IMR-90 (cell line): Measurements from ENCODE around the gene ATP13A1. TPM values are rescaled to one million over a fixed set of nuclear protein-coding genes. Genes with fewer than 3 reads are reported as not detected.

Experiments used
- ATAC-seq: fragments of 200-7000 bp; cut with Tn5 transposase; 2 replicates; pipeline ENCODE4 v1.9.1; 2020; ENCODE audit warnings: low read depth, mild to moderate bottlenecking, moderate library complexity
- BruUV-seq: library from RNA; stranded (reverse); fragments of 400-500 nt; replicated peaks from 2 replicates; lab custom pipeline; 2021; lab: Mats Ljungman, UMichigan
- CTCF ChIA-PET: fragments of 300-600 bp; formaldehyde crosslinking; extraction: SDS; loops from one replicate; lab custom pipeline; 2021; ENCODE audit warnings: antibody characterized with exemption; lab: Yijun Ruan, JAX
- POLR2A ChIA-PET: fragments of 300-600 bp; sonication (Branson Sonifier 250); formaldehyde crosslinking; loops from one replicate; lab custom pipeline; 2022; ENCODE audit warnings: antibody characterized with exemption; ENCODE audit not compliant: unreplicated experiment; lab: Charles Lee
- DNase-seq: peaks from one replicate; pipeline ENCODE4 v3.0.0; 2013
- H2AFZ ChIP-seq: replicated peaks from 2 replicates; pipeline ENCODE3; 2013; ENCODE audit warnings: low read length, mild to moderate bottlenecking; ENCODE audit not compliant: poor library complexity
- H2AK5ac ChIP-seq: 2 replicates; pipeline ENCODE4 v1.6.1; 2013; ENCODE audit warnings: low read depth, low read length, inconsistent platforms
- H2AK9ac ChIP-seq: replicated peaks from 2 replicates; pipeline ENCODE3; 2013; ENCODE audit warnings: mild to moderate bottlenecking, low read depth, low read length, moderate library complexity; ENCODE audit not compliant: poor library complexity
- H2BK120ac ChIP-seq: 2 replicates; pipeline ENCODE4 v1.6.1; 2013; ENCODE audit warnings: low read depth, low read length, inconsistent platforms
- H2BK15ac ChIP-seq: 3 replicates; pipeline ENCODE4 v1.6.1; 2013; ENCODE audit warnings: low read depth, low read length, inconsistent platforms
- H2BK20ac ChIP-seq: 2 replicates; pipeline ENCODE4 v1.6.1; 2013; ENCODE audit warnings: low read depth, mild to moderate bottlenecking, inconsistent platforms, low read length, moderate library complexity
- H2BK5ac ChIP-seq: 2 replicates; pipeline ENCODE4 v1.6.1; 2013; ENCODE audit warnings: mild to moderate bottlenecking, low read depth, low read length, inconsistent platforms; ENCODE audit not compliant: poor library complexity, severe bottlenecking
- H3K14ac ChIP-seq: replicated peaks from 2 replicates; pipeline ENCODE4 v1.6.1; 2013; ENCODE audit warnings: low read depth, low read length, inconsistent platforms
- H3K18ac ChIP-seq: 2 replicates; pipeline ENCODE4 v1.6.1; 2013; ENCODE audit warnings: low read depth, low read length, control low read depth
- H3K23ac ChIP-seq: 2 replicates; pipeline ENCODE4 v1.6.1; 2013; ENCODE audit warnings: low read depth, low read length, inconsistent platforms
- H3K27ac ChIP-seq: 2 replicates; pipeline ENCODE4 v1.5.1; 2013; ENCODE audit warnings: mild to moderate bottlenecking, control low read depth, low read length; ENCODE audit not compliant: insufficient read depth
- H3K27me3 ChIP-seq: 2 replicates; pipeline ENCODE4 v1.6.1; 2013; ENCODE audit warnings: low read length; ENCODE audit not compliant: control insufficient read depth, insufficient read depth
- H3K36me3 ChIP-seq: 2 replicates; pipeline ENCODE4 v1.6.1; 2013; ENCODE audit warnings: low read length, mixed read lengths; ENCODE audit not compliant: control insufficient read depth, insufficient read depth
- H3K4ac ChIP-seq: 2 replicates; pipeline ENCODE4 v1.6.1; 2013; ENCODE audit warnings: low read depth, low read length, inconsistent platforms
- H3K4me1 ChIP-seq: 2 replicates; pipeline ENCODE4 v1.6.1; 2013; ENCODE audit warnings: low read length, mixed read lengths; ENCODE audit not compliant: control insufficient read depth, insufficient read depth
- H3K4me2 ChIP-seq: 2 replicates; pipeline ENCODE4 v1.6.1; 2013; ENCODE audit warnings: low read depth, mild to moderate bottlenecking, control low read depth, low read length, moderate library complexity
- H3K4me3 ChIP-seq: 2 replicates; pipeline ENCODE4 v1.5.1; 2013; ENCODE audit warnings: low read depth, mild to moderate bottlenecking, control low read depth, low read length, moderate library complexity; ENCODE audit not compliant: insufficient read depth
- H3K56ac ChIP-seq: 2 replicates; pipeline ENCODE4 v1.6.1; 2013; ENCODE audit warnings: low read length, inconsistent platforms; ENCODE audit not compliant: insufficient read depth; ENCODE audit errors: extremely low read depth
- H3K79me1 ChIP-seq, 2 experiments: 2 replicates each; pipeline ENCODE4 v1.6.1; 2013; ENCODE audit warnings: low read length in 2 of 2, inconsistent platforms in 1 of 2, low read depth in 1 of 2
- H3K9ac ChIP-seq: 2 replicates; pipeline ENCODE4 v1.6.1; 2013; ENCODE audit warnings: low read depth, low read length, control low read depth
- H3K9me1 ChIP-seq: 2 replicates; pipeline ENCODE4 v1.6.1; 2013; ENCODE audit warnings: low read length, inconsistent platforms; ENCODE audit not compliant: insufficient read depth
- H3K9me3 ChIP-seq: 2 replicates; pipeline ENCODE4 v1.6.1; 2013; ENCODE audit warnings: low read length; ENCODE audit not compliant: control insufficient read depth, insufficient read depth
- H4K20me1 ChIP-seq: 2 replicates; pipeline ENCODE4 v1.6.1; 2013; ENCODE audit warnings: low read length, inconsistent platforms; ENCODE audit not compliant: insufficient read depth
- H4K5ac ChIP-seq: 2 replicates; pipeline ENCODE4 v1.6.1; 2013; ENCODE audit warnings: mild to moderate bottlenecking, low read depth, low read length, control low read depth
- H4K8ac ChIP-seq, 2 experiments: 2 replicates each; pipeline ENCODE4 v1.6.1; 2013; ENCODE audit warnings: low read depth in 2 of 2, low read length in 2 of 2, control low read depth in 1 of 2, inconsistent platforms in 1 of 2
- H4K91ac ChIP-seq: 2 replicates; pipeline ENCODE4 v1.6.1; 2013; ENCODE audit warnings: low read depth, low read length, inconsistent platforms; ENCODE audit not compliant: insufficient read depth
- BHLHE40 ChIP-seq: fragments of 150-350 bp; IDR thresholded peaks from 2 replicates; pipeline ENCODE4 v1.6.1; 2016; ENCODE audit warnings: mild to moderate bottlenecking, low read depth, low read length
- CEBPB ChIP-seq: IDR thresholded peaks from 2 replicates; pipeline ENCODE4 v1.6.1; 2012; ENCODE audit warnings: low read depth, low read length, improper control_type of control experiment
- CHD1 ChIP-seq: IDR thresholded peaks from 2 replicates; pipeline ENCODE4 v1.6.1; 2012; ENCODE audit warnings: low read depth, low read length, improper control_type of control experiment
- FOS ChIP-seq: fragments of 150-350 bp; IDR thresholded peaks from 2 replicates; pipeline ENCODE4 v1.6.1; 2016; ENCODE audit warnings: low read depth, low read length
- MAFK ChIP-seq: IDR thresholded peaks from 2 replicates; pipeline ENCODE4 v1.6.1; 2012; ENCODE audit warnings: low read depth, low read length, improper control_type of control experiment
- MXI1 ChIP-seq: IDR thresholded peaks from 2 replicates; pipeline ENCODE4 v1.6.1; 2012; ENCODE audit warnings: low read depth, mild to moderate bottlenecking, low read length, moderate library complexity, borderline replicate concordance
- RFX5 ChIP-seq: IDR thresholded peaks from 2 replicates; pipeline ENCODE4 v1.8.0; 2012; ENCODE audit warnings: low read depth, mild to moderate bottlenecking, low read length, moderate library complexity
- WGBS, 2 experiments: methylation state at CpG; one replicate each; pipeline versions ENCODE4 v1.1.5 to v1.1.7; 2013; ENCODE audit warnings: missing lambda C conversion rate in 2 of 2; ENCODE audit not compliant: insufficient read length in 1 of 2; ENCODE audit errors: extremely low coverage in 2 of 2; 5-methylcytosine and 5-hydroxymethylcytosine counted together
- dilution Hi-C: fragments of 300-500 bp; cut with HindIII; formaldehyde crosslinking; loops from one replicate; pipeline ENCODE4 v1.14.3; 2018; ENCODE audit warnings: low sequenced_read_pairs; ENCODE audit not compliant: unreplicated experiment
- in situ Hi-C: fragments of 300-500 bp; cut with MboI; formaldehyde crosslinking; loops from 3 replicates; pipeline ENCODE4 v1.14.3; 2019; ENCODE audit warnings: low sequenced_read_pairs, inconsistent platforms, mixed read lengths
- intact Hi-C: fragments of 100-400 bp; cut with micrococcal nuclease; formaldehyde crosslinking; loops from 2 replicates; pipeline ENCODE4 v1.10.0; 2022
- polyA plus RNA-seq, 3 experiments: library from polyadenylated mRNA; depleted of rRNA; stranded (reverse); fragments of >200 nt; gene quantifications; 2 replicates each; pipeline ENCODE4 v1.2.3, GENCODE V29; 2012; ENCODE audit warnings: low replicate concordance in 1 of 3
- total RNA-seq: library from RNA; depleted of rRNA; stranded (reverse); fragments of >200 nt; gene quantifications from 2 replicates; pipeline ENCODE4 v1.2.3, GENCODE V29; 2012
- TF ChIP-seq, protein P1 (sequence below): fragments of 150-350 bp; IDR thresholded peaks from 2 replicates; pipeline ENCODE4 v1.6.1; 2017; ENCODE audit warnings: mild to moderate bottlenecking, antibody characterized with exemption, low read length, low read depth
- TF ChIP-seq, protein P2 (sequence below): fragments of 150-350 bp; IDR thresholded peaks from 2 replicates; pipeline ENCODE4 v1.6.1; 2016; ENCODE audit warnings: low read depth, mild to moderate bottlenecking, low read length, moderate library complexity, borderline replicate concordance
- TF ChIP-seq, protein P3 (sequence below): conservative IDR thresholded peaks from 2 replicates; pipeline ENCODE4 v1.5.1; 2012; ENCODE audit warnings: mild to moderate bottlenecking, low read depth, low read length, improper control_type of control experiment

The ATP13A1 gene
- total and polyA plus RNA-seq, 2 of the 4 experiments (the other 2 are of a cell fraction) = 13.3 to 43.8 TPM

DNA sequence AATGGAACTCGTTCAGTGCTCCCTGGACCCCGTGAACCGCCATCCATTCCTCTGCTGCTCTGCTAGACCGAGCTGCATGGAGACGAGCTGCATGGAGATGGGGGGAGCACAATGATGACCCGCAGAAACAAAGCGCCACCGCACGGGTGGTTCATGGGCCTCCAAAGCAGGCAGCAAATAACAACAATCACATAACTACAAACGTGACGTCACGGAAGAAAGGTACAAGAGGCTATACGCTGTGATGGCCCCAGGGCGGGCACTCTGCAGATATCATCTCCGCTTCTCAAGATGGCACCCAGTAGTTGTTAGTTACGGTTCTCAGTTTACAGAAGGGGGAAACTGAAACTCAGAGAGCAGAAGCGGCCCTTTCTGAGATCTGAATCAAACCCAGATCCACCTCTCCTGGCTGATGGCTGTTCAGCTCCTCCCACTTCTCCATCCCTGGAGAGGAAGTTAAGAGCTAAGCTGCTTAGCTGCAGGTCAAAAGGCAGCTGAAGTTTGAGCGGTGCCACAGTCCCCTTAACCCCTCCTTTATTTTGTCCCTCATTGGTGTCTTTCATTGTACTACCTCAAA, 1.7 kb downstream of the ATP13A1 start:
- H3K23ac ChIP-seq = no peak overlapping the region
- H3K27ac ChIP-seq = no peak overlapping the region
- H2BK5ac ChIP-seq = no peak overlapping the region
- H3K18ac ChIP-seq = no peak overlapping the region
- dilution Hi-C loops (no loop called here), intact Hi-C loops (loop anchor here (2.0 kb wide), 1 partner anchor 115 kb away; no protein-coding TSS in a partner anchor), in situ Hi-C loops (no loop called here)
- CTCF ChIA-PET = no interaction called here
- no peak overlapping the region for H3K56ac ChIP-seq
- DNase-seq = no peak
- no peaks in the 10 kb centered on the region for H3K9me3 ChIP-seq
- H3K4me1 ChIP-seq = peaks cover 7% of the 10 kb centered on the region; the same call in 1 of the 2 replicates
- POLR2A ChIA-PET = interaction anchor here (0.5 kb wide), 1 partner anchor 85 kb away, joined by 3 read pairs; no protein-coding TSS in a partner anchor
- peaks cover 30% of the 10 kb centered on the region for H3K36me3 ChIP-seq
- H2AK9ac ChIP-seq = no peak overlapping the region
- ATAC-seq = no peak
- 60% methylated on average over 1 of the region's 18 CpGs; no CpG with 5 or more reads in 1 of the 2 experiments for WGBS, 2 experiments
- H4K8ac ChIP-seq = no peak overlapping the region
- no peak overlapping the region for H3K4me3 ChIP-seq
- H3K4ac ChIP-seq = no peak overlapping the region
- no peak overlapping the region for H2BK15ac ChIP-seq
- no peak overlapping the region for H3K9ac ChIP-seq
- peaks cover 22% of the 10 kb centered on the region for H3K9me1 ChIP-seq
- H4K5ac ChIP-seq = no peak overlapping the region
- no peak overlapping the region for H3K14ac ChIP-seq
- peak overlapping the region; percentile 92; the same call in 1 of the 2 replicates for H3K4me2 ChIP-seq
- H2AK5ac ChIP-seq = no peak overlapping the region
- TF ChIP-seq BHLHE40 (no peak), FOS (no peak), MXI1 (no peak), CEBPB (no peak), CHD1 (no peak), RFX5 (no peak), MAFK (no peak)
- TF ChIP-seq, protein P1, sequence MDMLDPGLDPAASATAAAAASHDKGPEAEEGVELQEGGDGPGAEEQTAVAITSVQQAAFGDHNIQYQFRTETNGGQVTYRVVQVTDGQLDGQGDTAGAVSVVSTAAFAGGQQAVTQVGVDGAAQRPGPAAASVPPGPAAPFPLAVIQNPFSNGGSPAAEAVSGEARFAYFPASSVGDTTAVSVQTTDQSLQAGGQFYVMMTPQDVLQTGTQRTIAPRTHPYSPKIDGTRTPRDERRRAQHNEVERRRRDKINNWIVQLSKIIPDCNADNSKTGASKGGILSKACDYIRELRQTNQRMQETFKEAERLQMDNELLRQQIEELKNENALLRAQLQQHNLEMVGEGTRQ = no peak
- TF ChIP-seq, protein P2, sequence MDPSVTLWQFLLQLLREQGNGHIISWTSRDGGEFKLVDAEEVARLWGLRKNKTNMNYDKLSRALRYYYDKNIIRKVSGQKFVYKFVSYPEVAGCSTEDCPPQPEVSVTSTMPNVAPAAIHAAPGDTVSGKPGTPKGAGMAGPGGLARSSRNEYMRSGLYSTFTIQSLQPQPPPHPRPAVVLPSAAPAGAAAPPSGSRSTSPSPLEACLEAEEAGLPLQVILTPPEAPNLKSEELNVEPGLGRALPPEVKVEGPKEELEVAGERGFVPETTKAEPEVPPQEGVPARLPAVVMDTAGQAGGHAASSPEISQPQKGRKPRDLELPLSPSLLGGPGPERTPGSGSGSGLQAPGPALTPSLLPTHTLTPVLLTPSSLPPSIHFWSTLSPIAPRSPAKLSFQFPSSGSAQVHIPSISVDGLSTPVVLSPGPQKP = no peak
- TF ChIP-seq, protein P3, sequence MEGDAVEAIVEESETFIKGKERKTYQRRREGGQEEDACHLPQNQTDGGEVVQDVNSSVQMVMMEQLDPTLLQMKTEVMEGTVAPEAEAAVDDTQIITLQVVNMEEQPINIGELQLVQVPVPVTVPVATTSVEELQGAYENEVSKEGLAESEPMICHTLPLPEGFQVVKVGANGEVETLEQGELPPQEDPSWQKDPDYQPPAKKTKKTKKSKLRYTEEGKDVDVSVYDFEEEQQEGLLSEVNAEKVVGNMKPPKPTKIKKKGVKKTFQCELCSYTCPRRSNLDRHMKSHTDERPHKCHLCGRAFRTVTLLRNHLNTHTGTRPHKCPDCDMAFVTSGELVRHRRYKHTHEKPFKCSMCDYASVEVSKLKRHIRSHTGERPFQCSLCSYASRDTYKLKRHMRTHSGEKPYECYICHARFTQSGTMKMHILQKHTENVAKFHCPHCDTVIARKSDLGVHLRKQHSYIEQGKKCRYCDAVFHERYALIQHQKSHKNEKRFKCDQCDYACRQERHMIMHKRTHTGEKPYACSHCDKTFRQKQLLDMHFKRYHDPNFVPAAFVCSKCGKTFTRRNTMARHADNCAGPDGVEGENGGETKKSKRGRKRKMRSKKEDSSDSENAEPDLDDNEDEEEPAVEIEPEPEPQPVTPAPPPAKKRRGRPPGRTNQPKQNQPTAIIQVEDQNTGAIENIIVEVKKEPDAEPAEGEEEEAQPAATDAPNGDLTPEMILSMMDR = no peak
- no TSS peak for BruUV-seq
- no peak overlapping the region for H4K91ac ChIP-seq
- no peak overlapping the region for H2BK120ac ChIP-seq
- no peak overlapping the region for H2AFZ ChIP-seq
- H3K27me3 ChIP-seq = no peaks in the 10 kb centered on the region
- H3K79me1 ChIP-seq = peaks cover 20 to 42% of the 10 kb centered on the region in 2 experiments
- H2BK20ac ChIP-seq = no peak overlapping the region
- H4K20me1 ChIP-seq = peaks cover 38% of the 10 kb centered on the region
